ENCODE results near the gene ZNF711.

Gene ZNF711

DNA sequence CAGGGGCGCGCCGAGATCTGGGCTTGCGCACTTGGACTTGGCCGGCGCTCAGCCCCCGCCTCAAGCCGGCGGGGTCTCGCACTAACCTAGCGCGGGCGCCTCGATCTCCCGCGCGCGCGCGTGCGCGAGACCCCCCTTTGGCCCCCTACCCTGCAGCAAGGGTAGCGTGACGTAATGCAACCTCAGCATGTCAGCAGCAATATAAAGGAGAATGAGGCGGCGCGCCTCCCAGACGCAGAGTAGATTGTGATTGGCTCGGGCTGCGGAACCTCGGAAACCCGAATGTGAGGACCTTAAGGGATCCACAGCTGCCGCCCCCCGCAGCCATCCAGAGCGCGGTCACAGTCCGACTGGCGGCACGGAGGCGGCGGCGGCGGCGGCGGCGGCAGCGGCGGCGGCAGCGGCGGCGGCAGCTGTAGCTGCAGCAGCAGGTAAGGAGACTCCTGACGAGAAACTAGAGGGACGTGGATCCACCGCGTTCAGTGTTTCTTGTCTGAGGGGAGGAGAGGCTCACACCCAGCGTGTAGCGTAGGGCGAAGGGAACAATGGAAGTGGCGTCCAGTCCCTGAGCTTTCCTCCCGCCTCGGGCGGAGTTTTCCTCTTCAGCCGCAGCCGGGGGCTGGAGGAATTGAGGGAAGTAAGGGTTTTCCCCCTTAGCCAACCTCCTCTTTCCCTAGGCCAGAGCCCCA lies at the start of gene ZNF711, which contains the start of gene SATL1:
Gene ZNF711 (plus strand): TSS at position 231 of the 689 bp plus-strand sequence. CDS start 3,582 bp downstream, outside the sequence.
Gene SATL1 (minus strand): TSS at position 19 of the 689 bp plus-strand sequence. CDS start 134,811 bp downstream, outside the sequence.
- peak; percentile 38 for DNase-seq (ENCODE audit: low spot score)
- TF ChIP-seq, protein P1, sequence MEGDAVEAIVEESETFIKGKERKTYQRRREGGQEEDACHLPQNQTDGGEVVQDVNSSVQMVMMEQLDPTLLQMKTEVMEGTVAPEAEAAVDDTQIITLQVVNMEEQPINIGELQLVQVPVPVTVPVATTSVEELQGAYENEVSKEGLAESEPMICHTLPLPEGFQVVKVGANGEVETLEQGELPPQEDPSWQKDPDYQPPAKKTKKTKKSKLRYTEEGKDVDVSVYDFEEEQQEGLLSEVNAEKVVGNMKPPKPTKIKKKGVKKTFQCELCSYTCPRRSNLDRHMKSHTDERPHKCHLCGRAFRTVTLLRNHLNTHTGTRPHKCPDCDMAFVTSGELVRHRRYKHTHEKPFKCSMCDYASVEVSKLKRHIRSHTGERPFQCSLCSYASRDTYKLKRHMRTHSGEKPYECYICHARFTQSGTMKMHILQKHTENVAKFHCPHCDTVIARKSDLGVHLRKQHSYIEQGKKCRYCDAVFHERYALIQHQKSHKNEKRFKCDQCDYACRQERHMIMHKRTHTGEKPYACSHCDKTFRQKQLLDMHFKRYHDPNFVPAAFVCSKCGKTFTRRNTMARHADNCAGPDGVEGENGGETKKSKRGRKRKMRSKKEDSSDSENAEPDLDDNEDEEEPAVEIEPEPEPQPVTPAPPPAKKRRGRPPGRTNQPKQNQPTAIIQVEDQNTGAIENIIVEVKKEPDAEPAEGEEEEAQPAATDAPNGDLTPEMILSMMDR (IDR thresholded peaks at IDR 0.05; ENCODE audit: extremely low read depth, missing control alignments) = no peak

DNA sequence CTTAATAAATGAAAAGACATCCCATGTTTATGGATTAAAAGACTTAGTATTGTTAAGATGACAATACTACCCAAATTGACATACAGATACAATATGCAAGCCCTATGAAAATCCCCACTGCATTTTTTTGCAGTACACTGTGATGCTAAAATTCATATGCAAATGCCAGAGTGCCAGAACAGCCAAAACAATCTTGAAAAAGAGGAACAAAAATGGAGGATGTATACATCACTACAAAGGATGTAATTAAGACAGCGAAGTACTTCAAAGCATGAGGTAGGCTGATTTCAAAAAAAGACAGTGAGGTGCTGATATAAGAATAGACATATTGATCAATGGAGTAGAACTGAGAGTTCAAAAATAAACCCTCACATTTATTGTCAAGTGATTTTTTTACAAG lies 47.5 kb upstream of the ZNF711 start:
- DNase-seq (ENCODE audit: low spot score) = no peak
- TF ChIP-seq, protein P1 (IDR thresholded peaks at IDR 0.05; ENCODE audit: extremely low read depth, missing control alignments) = no peak

DNA sequence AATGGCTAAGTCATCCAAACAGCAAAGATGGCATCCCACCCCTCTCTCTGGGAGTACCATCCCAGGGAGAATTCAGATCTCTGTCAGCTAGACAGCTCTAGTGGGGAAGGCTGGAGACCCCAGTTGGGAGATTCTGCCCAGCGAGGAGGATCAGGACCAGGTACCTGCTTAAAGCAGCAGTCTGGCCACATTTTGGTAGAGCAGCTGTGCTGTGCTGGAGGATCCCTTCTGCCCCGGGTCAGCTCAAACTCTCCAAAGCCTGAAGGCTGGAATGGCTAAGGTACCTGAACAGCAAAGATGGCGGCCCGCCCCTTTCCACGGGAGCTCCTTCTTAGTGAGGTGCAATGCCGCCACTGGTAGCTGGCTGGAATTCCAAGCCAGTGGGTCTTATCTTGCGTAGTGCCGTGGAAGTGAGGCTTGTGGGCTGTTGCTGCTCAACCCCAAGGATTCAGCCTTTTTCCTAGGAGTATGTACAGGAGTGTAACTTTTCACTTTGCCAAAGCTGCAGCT lies 40.3 kb upstream of the ZNF711 start:
- no peak for DNase-seq (ENCODE audit: low spot score)
- TF ChIP-seq, protein P1 (IDR thresholded peaks at IDR 0.05; ENCODE audit: extremely low read depth, missing control alignments) = no peak

DNA sequence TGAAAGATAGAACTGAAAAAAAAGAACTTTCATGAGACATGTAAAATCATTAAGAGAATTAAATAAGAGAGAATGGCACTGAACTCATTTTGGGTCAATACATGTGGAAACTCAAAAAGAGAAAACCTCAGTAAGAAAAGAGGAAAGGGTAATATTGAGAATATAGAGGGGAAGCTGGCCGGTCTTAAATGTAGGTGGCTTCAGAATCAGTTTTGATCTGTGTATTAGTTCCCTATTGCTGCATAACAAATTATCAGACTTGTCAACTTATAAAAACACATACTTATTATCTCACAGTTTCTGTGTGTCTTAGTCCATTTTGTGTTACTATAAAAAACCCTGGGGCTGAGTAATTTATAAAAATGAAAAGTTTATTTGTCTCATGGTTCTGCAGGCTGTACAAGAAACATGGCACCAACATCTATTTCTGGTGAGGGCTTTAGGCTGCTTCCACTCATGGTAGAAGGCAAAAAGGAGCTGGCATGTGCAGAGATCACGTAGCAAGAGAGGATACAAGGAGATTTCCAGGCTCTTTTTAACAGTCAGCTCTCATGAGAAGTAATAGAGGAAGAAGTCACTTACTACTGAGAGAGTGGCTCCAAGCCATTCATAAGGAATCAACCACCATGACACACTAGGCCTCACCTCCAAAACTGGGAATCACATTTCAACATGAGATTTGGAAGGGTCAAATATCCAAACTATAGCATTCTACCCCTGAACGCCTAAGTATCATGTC lies 29.8 kb upstream of the ZNF711 start:
- no peak for DNase-seq (ENCODE audit: low spot score)
- TF ChIP-seq, protein P1 (IDR thresholded peaks at IDR 0.05; ENCODE audit: extremely low read depth, missing control alignments) = no peak

DNA sequence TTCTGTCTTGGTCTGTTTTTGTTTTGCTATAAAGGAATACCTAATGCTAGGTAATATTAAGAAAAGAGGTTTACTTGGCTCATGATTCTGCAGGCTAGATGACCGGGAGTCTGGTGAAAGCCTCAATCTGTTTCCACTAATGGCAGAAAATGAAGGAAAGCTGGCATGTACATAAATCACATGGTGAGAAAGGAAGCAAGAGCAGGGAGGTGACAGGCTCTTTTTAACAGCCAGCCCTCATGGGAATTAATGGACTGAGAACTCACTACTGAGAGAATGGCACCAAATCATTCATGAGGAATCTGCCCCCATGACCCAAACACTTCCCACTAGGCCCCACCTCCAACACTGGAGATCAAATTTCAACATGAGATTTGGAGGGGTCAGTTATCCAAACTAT lies 27.8 kb upstream of the ZNF711 start:
- TF ChIP-seq, protein P1 (IDR thresholded peaks at IDR 0.05; ENCODE audit: extremely low read depth, missing control alignments) = no peak
- DNase-seq (ENCODE audit: low spot score) = no peak

DNA sequence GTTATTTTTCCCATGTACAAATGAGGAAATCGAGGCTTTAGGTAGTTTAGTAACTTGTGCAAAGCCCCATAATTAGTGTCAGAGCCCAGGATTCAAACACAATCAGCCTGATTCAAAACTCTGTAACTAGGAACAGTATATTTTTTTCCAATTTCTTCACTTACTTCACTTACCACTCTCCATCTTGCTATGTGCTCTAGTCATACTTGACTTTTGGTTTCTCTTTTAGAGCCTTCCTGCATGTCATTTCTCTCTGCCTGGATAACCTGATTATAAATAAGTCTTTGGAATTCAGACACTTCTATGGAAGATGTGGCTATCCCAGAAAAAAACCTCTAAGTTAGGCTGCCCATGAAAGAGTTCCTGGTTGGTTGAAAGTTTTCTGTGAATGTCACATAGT lies 22.4 kb upstream of the ZNF711 start:
- TF ChIP-seq, protein P1 (IDR thresholded peaks at IDR 0.05; ENCODE audit: extremely low read depth, missing control alignments) = no peak
- no peak for DNase-seq (ENCODE audit: low spot score)

DNA sequence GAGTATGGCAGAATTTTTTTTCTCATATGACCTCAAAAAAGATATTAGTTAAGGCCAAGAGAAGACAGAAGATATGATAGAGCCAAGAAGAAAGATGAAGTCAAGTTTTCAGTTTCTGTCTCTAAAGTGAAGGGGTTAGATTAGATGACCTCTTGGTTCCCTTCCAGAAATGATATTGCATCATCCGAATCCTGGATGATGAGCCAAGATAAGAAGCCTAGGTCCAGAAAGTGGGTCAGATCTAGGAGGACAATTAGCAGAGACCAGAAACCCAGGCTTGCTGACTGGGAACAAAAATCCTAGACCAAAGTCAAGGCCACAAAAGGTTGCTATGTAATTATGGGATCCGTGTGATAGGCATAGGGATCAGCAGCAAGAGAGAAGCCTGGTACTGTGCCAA lies 20.4 kb upstream of the ZNF711 start:
- no peak for DNase-seq (ENCODE audit: low spot score)
- TF ChIP-seq, protein P1 (IDR thresholded peaks at IDR 0.05; ENCODE audit: extremely low read depth, missing control alignments) = no peak
